LHCN-M2 (cell line): Measurements from ENCODE around the gene FOXK1. TPM values are rescaled to one million over a fixed set of nuclear protein-coding genes. Genes with fewer than 3 reads are reported as not detected.

Experiments used
- DNase-seq: peaks from one replicate; pipeline ENCODE4 v3.0.0-alpha.2; 2012; ENCODE audit warnings: low read depth
- total RNA-seq: library from RNA; depleted of rRNA; stranded (reverse); fragments of >200 nt; gene quantifications from 2 replicates; pipeline ENCODE4 v1.2.3, GENCODE V29; 2014

FOXK1 gene
- total RNA-seq, 1 experiment from 2014 or later = 19.2 TPM

DNA sequence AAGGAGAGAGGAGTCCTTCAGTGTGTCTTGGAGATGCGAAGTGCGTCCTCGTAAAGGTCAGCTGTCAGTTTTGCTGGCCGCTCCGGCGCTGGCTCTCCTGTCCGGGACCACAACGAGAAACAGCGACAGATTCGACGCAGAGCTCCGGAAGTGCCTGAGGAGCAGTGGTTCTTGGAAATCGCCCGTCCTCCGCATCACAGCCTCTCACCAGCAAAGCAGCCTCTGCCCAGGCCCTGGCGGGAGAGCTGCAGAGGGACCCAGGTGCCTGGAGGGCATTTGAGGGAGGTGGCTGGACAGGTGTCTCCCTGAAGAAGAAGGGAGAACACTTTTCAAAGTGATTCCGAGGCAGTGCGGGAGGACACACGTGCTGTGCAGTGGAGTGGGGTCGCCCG is 81.7 kb downstream of the FOXK1 start:
- DNase-seq = no peak

DNA sequence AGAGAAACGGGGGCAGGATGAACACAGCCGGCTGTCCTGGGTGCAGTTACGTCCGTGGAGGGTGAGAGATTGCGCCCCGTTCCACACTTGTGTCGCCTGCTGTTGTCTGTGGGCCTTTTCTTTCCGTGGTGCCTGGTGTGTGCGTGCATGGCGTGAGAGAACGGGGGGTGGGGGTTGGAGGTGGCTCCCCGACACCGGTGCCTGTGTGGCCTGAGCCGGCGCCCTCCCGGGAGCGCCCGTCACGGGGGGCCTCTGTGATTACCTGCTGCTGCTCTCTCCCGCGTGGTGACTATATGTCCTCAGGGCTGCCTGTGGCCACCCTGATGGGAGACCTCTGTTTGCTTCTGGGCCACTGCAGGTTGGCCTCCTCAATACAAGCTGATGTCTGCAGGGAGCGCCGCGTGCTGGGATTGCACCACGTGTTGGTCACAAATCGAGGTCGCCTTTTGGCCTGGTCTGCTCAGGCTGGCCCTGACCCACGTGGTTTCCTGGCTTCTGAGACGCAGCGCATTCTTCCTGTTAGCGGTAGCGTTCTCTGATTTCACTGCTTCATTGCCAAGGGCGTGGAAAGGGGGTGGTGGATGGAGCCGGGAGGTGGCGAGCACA is 82.4 kb downstream of the FOXK1 start:
- no peak for DNase-seq

- no peak for DNase-seq
Measured at GRCh38 chr7:4765776-4766490, 83.8 kb downstream of the FOXK1 start.

DNA sequence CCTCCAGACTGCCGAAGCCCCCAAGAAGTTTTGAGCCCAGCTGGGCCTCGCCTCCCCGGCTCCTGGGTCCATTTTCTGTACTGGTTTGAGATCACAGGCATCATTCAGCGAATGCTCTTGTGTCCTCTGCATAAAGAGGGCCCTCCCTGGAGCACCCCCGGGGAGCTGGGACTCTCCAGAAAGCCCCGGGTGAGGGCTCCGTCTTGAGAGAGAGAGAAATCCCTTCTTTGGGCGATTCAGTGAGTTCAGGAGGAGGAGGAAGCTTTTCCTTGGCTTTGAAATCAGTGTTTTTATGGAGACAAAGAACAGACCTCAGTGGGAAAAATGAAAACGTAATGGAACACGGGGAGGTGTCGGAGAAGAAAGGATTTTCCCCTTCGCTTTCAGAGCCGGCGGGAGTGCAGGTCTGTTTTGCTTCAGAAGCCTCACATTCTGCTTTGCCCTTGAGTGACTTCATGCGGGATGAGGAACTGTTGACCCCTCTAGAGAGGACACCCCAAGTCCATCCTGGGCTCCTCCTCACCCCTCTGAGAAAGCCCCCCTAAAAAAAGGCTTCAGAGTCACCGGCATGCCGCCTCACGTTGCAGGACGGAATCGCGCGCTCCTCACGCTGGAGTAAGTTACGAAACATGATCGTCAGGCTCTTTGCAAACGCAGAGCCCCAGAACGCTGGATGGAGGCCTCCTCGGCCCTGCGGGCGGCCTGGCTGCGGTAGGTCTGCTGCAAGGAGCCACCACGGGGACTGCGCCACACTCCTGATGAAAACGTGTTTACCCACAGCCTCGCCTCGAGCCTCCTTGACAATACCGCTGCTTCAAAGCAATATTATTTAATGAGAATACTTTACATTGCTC is 84.8 kb downstream of the FOXK1 start:
- DNase-seq = no peak

- peak; percentile 81 for DNase-seq
Measured at GRCh38 chr7:4768597-4769569, 86.8 kb downstream of the FOXK1 start.

- DNase-seq = no peak
Measured at GRCh38 chr7:4769761-4770160, 87.7 kb downstream of the FOXK1 start.

- DNase-seq = no peak
Measured at GRCh38 chr7:4770886-4771285, 88.8 kb downstream of the FOXK1 start.

DNA sequence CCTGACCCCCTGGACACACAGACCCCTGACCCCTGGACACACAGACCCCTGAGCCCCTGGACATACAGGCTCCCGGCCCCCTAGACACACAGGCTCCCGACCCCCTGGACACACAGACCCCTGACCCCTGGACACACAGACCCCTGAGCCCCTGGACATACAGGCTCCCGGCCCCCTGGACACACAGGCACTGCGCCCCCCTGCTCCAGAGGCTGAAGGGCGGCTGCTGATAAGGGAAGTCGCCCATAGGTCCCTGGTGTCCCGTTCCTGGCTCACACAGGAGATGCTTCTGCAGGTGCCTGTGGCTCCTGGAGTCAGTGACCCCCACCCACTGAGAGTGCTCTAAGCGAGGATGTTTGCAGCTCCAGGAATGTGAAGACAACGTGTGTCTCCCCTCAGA is 89.6 kb downstream of the FOXK1 start:
- DNase-seq = no peak

DNA sequence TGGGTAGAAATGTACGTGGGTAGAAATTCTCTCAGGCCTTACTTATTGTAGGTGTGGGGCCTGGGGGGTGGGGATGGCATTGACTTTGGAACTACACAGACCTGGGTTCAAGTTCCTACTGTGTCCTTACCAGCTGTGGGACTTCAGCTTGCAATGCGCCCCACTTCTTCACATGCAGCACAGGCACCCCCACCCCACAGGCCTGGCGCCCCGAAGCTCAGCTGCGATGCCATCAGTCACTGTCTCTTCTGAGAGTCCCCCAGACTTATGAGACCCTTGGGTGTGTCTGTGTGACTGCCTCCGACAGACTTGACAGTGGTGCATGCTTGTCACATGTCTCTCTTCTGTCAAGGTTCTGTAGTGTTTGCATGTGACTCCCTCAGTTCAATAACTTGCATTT is 90.2 kb downstream of the FOXK1 start:
- DNase-seq = no peak

- no peak for DNase-seq
Measured at GRCh38 chr7:4774007-4774406, 91.9 kb downstream of the FOXK1 start.

- DNase-seq = peak; percentile 66
Measured at GRCh38 chr7:4774658-4775249, 92.7 kb downstream of the FOXK1 start.

DNA sequence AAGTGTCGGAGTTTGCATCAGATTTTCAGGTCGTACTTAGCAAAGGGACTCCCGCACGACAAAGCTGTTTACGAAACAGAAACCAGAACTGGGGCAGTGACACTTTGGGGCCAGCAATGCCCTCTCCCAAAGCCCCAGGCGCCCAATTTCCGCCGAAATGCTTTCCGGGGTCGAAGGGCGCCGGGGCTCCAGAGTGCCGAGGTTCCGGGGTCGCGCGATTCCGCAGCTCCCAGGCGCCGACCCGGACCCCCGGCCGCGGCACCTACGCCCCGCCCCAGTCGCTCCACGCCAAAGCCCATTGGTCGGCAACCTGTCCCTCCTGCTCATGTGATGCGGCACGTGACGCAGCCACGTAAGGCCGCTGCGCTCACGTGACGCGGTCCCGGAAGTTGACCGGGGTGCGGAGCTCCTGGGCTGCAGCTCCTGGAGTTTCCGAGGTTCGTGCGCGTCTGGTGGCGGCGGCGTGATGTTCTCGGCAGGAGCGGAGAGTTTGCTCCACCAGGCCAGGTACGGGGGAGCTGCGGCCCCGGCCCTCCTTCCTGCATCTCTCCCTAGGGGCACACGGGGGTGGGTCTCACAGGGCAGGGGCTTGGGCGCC is 93.3 kb downstream of the FOXK1 start, which contains the start of gene AP5Z1:
AP5Z1 (plus strand) TSS at position 374 of the 598 bp plus-strand sequence; CDS start at position 467, 93 bp downstream.
- DNase-seq = peak; percentile 96

DNA sequence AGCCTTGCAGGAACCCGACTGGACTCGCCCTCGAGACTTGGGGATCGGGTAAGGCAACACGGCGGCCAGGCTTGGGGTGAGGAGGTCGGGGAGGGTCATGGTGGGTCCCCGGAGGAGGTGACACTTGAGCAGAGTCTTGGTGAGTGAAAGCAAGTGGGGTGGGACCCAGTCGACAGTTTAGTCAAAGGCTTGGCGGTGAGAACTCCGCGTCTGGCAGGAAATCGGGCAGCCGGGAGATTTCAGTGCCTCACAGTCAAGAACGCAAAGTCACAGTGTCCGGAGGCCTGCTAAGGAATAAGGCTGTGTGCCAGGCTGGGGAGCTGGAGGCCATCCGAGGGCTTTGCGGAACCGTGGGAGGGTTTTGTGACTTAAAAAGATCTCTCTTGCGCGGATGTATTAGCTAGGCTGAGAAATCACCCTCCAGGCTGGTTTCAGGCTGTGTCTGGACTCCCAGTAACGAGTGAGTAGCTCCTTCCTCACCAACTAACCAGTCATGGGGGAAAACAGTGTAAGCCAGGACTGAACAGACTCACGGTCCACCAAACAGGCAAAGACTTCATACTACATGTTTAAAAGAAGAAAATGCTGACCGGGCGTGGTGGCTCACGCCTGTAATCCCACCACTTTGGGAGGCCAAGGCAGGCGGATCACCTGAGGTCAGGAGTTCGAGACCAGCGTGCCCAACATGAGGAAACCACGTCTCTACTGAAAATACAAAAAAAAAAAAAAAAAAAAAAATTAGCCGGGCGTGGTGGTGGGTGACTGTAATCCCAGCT is 93.9 kb downstream of the FOXK1 start:
- DNase-seq = peak; percentile 21

DNA sequence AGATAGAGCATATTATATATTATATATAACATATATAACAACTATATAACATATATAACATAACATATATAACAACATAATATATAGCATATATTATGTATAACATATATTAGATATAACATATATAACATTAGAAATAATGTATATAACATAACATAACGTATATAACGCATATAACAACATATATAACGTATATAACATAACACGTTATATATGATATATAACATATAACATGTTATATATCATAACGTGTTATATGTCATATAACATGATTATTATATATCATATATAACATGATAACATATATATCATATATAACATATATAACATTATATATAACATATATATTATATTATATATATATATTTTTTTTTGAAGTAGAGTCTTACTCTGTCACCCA is 97.0 kb downstream of the FOXK1 start:
- no peak for DNase-seq

GRCh38 chr7:4781366-4782069 is 99.4 kb downstream of the FOXK1 start:
- no peak for DNase-seq

DNA sequence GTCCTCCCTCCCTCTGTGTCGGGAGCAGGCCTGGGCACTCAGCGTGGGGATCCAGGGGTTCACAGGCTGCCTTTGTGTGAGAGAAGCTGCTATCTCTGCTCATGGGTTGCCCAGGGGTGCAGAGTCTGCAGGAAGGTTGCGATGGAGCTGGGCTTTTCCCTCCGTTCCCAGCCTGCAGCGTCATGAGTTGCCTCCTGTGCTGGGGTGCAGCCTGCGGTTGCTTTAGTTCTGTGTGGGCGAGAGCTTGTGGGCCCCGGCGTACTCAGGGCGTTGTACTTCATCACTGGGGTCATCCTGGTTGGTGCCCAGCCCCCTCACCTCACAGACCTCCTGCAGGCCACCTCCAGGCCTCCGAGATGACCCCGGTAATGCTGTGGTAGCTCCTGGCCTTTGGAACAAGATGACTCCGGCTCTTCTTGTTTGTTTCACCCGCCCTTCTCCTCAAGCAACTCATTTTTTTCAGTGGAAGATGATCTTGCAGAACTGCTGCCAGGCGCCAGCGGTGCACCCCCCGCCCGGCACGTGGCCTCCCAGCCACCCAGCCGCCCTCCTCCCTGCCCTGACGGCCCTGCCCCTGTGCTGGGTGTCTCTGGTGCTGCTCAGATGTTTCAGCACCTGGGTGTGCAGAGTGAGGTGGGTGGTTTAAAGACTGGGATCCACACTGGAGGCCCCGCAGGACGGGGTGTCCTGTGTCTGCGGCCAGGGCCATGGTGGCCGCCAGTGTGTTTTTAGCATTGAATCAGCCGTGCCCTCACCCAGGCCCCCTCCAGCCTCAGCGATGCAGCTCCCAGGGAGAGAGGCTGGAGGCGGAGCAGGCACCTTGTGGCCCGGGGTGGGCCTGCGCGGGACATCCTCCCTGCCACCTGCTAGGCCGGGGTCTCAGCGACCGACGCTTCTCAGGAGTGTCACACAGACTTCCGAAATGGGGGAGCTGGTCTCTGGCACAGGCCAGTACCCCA is 100.5 kb downstream of the FOXK1 start:
- DNase-seq = no peak

DNA sequence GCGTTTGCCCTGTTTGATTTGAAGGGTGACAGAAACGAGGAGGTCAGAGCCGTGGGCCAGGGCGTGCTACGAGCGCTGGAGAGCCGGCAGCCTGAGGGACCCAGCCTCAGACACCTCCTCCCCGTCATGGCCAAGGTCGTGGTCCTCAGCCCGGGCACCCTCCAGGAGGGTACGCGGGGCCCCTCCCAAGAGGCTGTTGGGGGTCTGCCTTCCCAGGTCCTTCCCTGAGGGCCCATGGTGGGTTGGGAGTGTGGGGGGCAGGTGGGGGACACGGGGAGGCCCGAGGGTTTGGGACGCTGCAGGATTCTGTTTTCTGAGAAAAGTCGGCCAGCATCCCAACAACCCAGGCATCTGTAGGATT is 101.2 kb downstream of the FOXK1 start:
- no peak for DNase-seq
